Adipose tissue (tissue), 3 donors: Measurements from ENCODE around the gene AADAT. TPM values are rescaled to one million over a fixed set of nuclear protein-coding genes. Genes with fewer than 3 reads are reported as not detected.
"Not testable (repeated sequence)": the region's sequence is repeated elsewhere in the genome, so short reads cannot be mapped to it uniquely, and the experiment has no call there.

Source experiments
- H3K27ac ChIP-seq: one replicate; pipeline ENCODE4 v1.5.1; 2013; ENCODE audit warnings: low read depth, low read length
- WGBS, 3 donors: extraction: QIAGEN DNeasy Blood & Tissue Kit; methylation state at CpG; one replicate each; pipeline ENCODE4 v1.1.7; 2013; 5-methylcytosine and 5-hydroxymethylcytosine counted together
- polyA plus RNA-seq, 3 donors: library from polyadenylated mRNA; stranded (reverse); fragments of 200-250 nt; gene quantifications; one replicate each; pipeline ENCODE4 v1.2.3, GENCODE V29; 2013
- donor health status: healthy with polysubstance abuse.
- donor health status: Bipolar disorder and iron deficiency.
- donor health status: healthy.

The AADAT gene
- polyA plus RNA-seq, 3 donors = 1.7 to 4.3 (median 2.3) TPM

DNA sequence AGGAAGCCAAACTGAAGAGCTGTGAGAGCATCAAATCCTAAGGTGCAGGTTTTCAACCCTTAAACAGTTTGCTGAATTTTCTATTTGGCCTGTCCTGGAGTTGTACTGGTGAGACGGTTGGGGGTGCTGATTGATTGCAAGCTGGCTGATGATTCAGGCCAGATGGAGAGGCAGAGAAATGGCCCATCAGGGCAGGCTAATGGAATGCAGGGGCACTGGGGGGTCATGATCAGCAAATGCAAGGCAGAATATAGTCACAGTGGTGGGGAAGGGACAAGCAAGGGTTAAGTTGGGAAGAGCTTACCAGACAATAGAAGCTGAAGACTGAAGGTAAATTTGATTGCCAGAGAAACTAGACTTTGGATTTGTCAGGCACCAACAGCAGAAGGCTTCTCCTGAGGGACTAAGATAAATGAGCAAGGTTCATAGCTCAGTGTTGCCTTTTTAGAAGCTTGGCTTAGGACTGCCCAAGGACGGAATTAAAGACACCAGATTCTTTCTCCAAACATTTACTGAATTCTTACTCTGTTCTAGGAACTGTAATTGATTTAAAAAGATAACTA is 4.3 kb upstream of the AADAT start:
- no peak overlapping the region for H3K27ac ChIP-seq
- 51 to 73% (median 63%) methylated on average over 2 of the region's 2 CpGs for WGBS, 3 donors

DNA sequence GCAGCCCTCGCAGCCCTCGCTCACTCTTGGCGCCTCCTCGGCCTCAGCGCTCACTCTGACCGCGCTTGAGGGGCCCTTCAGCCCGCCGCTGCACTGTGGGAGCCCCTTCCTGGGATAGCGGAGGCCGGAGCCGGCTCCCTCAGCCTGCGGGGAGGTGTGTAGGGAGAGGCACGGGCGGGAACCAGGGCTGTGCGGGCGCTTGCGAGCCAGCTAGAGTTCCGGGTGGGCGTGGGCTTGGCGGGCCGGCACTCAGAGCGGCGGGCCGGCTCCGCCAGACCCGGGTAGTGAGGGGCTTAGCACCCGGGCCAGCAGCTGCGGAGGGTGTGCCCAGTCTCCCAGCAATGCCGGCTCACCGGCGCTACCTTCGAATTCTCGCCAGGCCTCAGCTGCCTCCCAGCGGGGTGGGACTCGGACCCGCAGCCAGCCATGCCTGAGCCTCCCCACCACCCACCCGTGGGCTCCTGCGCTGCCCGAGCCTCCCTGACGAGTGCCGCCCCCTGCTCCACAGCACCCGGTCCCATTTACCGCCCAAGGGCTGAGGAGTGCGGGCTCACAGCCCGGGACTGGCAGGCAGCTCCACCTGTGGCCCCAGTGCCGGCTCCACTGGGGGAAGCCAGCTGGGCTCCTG is 1.4 kb upstream of the AADAT start:
- no peak overlapping the region for H3K27ac ChIP-seq
- 88 to 96% (median 92%) methylated on average over 38 to 47 of the region's 47 CpGs for WGBS, 3 donors

DNA sequence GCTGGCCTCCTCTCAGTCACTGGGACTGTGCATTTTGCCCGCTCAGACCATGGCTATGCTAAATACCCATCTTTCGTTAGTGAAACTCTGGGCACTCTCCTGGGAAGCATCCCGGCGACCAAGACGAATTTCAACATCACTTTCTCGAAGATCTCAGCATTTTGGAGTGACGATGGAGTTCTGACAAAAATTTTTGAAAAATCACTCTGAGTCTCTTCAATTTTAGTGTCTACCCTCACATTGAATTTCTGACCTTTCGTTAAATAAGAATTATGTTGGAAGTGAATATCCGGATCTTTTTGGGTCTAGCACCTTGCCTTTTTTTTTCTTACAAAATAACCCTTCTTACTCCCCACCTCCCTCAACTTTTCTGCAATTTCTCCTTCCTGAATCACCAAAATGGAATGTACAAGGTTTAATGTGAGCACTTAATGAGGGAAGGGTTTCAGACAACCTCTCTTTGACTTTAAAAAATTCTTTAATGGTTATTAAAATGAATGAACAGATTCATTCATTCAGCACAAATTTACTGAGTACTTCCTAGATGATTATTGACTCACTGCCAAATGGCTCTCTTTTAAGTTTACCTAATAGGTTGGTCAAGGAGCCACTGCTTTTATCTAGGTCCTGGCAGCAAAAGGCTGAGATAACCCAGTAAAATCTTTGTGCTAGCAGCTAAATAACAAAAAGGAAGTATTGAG is 746 bp upstream of the AADAT start:
- H3K27ac ChIP-seq = no peak overlapping the region
- WGBS, 3 donors = 10 to 14% (median 14%) methylated on average over 9 of the region's 9 CpGs

DNA sequence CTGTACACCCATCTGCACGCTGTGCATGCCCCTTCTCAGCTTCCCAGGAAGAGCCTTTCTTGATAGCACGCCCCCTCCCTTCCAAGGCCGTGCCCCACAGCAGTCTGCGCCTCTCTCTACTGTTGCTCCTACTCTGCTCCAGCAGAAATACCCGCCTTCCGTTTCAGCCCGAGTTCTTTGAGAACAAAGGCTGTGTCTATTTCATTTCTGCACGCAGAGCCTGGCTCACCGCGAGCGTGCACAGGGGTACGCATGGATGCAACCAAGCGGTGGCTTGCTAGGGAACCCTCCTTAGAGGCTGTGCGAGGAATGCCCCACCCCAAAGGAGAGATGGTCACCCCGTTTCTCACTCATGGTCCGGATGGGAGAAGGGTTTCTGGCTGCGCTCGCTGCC is 485 bp downstream of the AADAT start:
- 1 to 3% (median 2%) methylated on average over 18 of the region's 18 CpGs for WGBS, 3 donors
- no peak overlapping the region for H3K27ac ChIP-seq

DNA sequence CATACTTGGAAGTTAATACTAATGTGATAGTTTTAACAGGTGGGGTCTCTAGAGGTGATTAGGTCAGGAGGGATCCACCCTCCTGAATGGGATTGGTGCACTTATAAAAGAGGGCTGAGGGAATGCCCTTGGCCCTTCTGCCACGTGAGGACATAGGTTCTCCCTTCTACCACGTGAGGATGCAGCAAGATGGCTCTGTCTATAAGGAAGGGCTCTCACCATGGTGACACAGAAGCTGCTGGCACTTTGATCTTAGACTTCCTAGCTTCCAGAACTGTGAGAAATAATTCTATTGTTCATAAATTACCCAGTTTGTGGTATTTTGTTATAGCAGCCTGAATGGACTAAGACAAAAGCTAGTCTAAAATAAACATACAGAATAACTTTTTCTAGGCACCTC is 1.0 kb downstream of the AADAT start:
- H3K27ac ChIP-seq = no peak overlapping the region
- WGBS, 3 donors = 75 to 92% (median 82%) methylated on average over 2 of the region's 2 CpGs

DNA sequence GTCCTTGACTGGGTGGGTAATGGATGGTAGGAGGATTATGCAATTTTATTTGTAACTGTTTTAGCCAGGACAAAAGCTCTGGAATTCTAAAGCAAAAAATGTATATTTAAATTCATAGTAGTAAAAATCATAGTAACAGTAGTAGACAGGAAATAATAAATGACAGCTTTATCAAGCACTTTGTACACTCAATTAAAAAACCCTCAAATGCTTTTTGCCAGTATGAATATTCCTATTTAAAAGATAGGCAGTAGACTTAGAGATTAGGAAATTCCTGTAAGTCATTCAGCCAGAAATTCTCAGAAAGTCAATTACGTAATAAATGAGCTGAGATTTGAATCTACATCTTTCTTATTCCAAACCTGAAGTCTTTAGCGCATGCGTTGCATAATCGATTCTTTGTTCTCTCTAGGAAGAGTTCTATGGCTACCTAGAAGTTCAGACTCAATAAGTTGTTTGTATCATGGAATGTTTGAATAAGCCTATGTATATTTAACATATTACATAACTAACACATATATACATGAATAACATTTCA is 2.5 kb downstream of the AADAT start:
- WGBS, 3 donors = 52 to 67% (median 54%) methylated on average over 4 of the region's 4 CpGs
- no peak overlapping the region for H3K27ac ChIP-seq

DNA sequence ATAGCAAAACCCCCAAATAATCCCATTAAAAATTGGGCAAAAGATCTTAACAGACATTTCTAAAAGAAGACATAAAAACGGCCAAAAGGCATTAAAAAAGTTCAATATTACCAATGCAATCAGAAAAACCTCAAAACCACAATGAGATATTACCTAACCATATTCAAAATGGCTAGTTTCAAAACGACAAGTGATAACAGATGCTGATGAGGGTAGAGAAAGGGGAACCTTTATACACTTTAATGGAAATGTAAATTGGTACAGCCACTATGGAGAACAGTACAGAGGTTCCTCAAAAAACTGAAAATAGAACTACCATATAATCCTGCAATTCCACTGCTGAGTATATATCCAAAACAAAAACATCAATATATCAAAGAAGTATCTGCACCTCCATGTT is 6.2 kb downstream of the AADAT start:
- no peak overlapping the region for H3K27ac ChIP-seq
- WGBS, 3 donors = 41 to 77% (median 65%) methylated on average over 2 of the region's 2 CpGs

DNA sequence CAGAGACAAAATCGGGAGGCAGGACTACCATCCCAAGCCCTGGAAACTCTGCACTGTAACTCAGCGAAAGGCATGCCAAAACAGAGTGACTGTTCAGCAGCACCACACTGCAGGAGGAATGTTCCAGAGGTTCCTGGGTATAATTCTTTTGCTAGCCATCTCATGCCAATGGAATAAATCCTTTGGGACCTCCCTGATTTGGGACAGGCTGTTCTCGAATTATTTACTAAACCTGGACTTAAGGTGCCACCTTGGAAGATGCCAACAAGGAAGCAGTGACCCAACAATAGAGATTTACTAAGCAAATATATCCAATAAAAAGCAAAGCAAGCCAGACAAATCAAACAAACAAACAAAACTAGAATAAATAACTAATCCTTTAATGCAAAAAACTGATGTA is 9.3 kb downstream of the AADAT start:
- WGBS, 3 donors = 81 to 92% (median 86%) methylated on average over 3 of the region's 3 CpGs
- H3K27ac ChIP-seq = no peak overlapping the region

DNA sequence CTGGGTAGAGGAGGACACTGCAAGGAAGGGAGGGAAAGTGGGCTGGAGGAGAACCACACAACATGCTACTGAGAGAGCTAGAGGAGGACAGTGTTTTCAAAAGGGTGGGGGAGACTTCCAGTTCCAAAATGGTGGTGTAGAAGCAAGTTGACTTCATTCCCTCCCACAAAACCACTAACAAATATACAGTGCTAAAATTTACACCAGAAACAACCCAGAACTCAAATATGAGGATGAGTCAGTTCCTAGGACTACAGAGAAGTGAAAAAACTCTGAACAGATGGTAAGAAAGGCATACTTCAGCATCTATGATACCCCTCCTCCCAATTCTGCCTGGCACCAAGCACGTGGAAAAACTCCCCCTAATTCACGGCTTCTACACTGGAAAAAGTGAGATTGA is 9.8 kb downstream of the AADAT start:
- 80 to 100% (median 96%) methylated on average over 2 of the region's 2 CpGs for WGBS, 3 donors

DNA sequence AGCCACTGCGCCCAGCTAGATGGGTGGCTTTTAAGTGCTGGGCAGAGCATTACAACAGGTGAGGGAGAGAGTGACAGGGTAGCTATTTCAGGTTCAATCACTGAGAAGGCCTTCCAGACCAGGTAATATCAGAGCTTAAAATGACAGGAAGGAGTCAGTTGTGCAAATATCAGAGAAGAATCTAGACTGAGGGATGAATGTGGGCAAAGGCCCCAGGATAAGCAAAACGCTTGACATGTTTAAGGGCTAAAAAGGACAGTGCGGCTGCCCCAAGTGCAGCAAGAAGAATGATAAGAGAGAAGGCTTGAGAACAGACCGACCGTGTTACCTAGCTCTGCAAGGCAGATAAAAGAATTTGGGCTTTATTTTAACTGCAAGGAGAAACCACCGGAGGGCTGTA is 18.6 kb downstream of the AADAT start:
- 90 to 95% (median 91%) methylated on average over 6 of the region's 6 CpGs for WGBS, 3 donors
- H3K27ac ChIP-seq = no peak overlapping the region

More for the DNA sequence above, 9.8 kb downstream of the AADAT start:
- no peak overlapping the region for H3K27ac ChIP-seq

DNA sequence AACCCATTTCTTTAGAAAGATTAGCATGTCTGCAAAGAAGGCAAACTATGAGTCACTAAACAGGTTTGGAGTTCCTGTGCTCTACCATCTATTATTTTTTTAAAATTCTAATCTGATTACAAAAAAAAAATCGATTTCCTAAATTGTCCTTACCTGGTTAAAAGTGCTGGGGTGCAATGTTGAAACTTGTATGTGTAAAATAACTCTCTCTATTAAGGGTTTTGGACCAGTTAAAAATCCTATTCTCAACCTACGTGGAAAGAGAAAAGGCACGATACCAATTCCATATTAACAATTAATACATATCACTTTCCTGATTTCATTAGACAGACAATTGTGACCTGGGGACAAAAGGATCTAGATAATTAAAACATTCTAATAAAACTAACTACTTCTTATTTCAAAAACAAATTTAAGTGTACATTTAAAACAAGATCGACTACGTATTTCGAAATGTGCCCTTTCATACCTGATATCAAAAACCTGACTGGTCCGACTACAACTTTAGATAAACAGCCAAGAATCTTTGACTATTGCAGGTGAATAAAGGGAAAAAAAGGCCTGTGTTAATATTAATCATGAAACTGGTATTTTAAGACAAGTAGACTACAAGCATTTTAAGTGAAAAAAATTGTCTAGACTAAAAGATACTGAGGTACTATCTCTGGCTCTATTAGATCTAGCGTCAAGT is 21.2 kb downstream of the AADAT start:
- no peak overlapping the region for H3K27ac ChIP-seq
- 84 to 94% (median 92%) methylated on average over 8 of the region's 8 CpGs for WGBS, 3 donors

DNA sequence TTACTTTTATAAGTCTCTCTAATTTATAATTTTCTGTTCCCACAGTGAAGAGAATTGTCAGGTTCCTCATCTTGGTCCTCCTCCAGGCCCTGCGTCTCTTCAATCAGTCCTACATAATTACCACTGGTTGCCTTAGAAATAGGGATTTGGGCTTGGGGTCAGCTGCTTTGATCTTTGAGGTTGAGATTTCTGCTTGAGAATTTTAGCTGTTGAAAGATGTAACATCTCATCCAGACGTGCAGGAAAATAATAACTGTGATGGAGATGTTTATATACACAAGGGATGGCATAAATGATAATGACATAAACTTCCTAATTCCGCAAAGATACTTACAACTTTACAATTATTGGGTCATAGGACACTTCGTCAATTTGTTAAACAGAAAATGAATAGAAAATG is 30.3 kb downstream of the AADAT start:
- WGBS, 3 donors = 86 to 90% (median 86%) methylated on average over 4 of the region's 4 CpGs
- H3K27ac ChIP-seq = no peak overlapping the region

DNA sequence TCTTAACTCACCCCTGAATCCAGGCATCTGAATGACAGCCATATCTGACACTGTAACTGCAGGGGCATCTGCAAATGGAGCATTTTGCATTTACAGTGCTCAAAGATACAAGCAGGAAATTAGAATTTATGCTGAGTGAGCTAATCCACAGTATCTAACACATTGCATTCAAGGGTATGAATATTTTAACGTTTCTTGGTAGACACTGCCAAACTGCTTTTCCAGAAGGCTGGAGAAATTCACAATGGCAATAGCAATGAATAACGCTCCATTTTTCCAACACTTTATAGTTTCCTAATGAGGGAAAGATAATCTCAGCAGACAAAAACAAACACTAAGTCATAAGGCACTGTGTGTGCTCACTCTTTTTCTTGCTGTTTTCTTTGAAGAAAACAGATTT is 30.9 kb downstream of the AADAT start:
- H3K27ac ChIP-seq = no peak overlapping the region
- 71 to 78% (median 77%) methylated on average over 2 of the region's 2 CpGs for WGBS, 3 donors

DNA sequence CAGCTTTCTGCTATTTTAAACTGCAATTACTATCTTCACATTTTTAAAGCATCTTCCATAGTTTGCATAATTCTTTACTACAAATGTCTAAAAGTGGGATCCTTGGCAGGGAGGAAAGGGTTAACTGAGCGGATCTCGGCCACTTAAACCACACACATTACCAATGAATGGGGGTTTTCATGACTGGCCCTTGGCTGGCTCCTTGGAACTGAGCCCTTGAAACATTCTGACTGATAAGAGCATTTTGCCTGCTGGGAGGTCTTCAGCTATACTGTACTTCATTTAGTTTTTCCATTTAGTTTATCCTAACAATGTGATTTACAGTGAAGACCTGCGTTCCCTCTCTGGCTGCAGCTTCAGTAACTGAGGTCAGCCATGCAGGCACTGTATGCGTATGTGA is 31.9 kb downstream of the AADAT start:
- H3K27ac ChIP-seq = no peak overlapping the region
- 45 to 73% (median 64%) methylated on average over 4 of the region's 4 CpGs for WGBS, 3 donors

DNA sequence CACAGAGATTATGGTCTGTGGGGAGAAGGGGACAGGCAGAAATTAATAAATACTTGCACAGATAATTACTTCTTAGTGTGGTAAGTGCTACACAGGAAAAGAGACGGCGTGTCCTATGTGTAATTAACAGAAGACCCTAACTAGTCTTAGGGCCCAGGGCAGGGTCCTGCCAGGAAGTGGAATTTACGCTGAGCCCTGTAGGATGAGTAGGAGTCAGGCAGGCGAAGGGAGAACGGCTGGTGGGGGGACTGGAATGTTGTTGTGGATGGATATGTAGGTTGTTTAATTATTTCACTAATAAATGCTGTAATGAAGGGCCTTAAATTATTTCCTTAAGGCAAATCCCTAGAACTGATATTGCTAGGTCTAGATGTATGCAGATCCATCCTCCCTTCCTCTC is 36.8 kb downstream of the AADAT start:
- 72 to 76% (median 75%) methylated on average over 5 of the region's 5 CpGs for WGBS, 3 donors
- no peak overlapping the region for H3K27ac ChIP-seq

DNA sequence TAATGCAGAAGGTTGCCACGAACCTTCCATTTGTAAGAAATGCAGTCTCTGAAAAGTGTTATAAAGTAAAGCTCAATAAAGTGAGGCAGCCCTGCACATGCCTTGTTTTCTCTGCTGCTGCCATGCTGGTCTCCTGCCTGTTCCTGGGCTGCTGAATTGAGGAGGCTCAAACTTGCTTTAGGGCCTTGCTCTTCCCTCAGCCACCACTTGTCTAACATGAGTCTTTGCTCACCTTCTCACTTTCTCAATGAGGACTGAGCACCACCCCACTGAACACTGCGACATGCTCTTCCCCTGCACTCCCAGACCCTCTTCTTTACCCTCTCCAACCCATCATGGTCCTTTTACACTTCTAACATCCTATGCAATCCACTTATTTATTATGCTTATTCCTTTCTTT is 38.4 kb downstream of the AADAT start:
- 80 to 86% (median 86%) methylated on average over 2 of the region's 2 CpGs for WGBS, 3 donors
- H3K27ac ChIP-seq = no peak overlapping the region

DNA sequence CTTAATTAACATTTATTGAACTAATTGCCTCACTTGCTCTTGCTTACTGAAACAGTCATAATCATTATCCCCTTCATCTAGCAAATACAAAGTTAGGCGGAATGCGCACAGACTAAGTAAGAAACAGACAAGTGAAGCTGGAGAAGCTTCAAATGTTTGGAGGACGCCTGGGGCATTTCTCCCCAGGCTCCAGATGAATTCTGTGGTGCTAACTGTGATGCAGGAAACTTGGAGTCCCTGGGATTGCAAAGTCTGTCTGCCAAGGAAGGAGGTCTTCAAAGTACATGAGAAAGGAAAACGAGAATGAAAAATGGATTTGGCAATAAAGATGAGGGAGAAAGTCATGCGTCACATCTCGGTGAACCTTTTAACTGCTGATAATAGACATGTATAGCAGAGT is 40.0 kb downstream of the AADAT start:
- H3K27ac ChIP-seq = no peak overlapping the region
- WGBS, 3 donors = 74 to 78% (median 75%) methylated on average over 6 of the region's 6 CpGs

DNA sequence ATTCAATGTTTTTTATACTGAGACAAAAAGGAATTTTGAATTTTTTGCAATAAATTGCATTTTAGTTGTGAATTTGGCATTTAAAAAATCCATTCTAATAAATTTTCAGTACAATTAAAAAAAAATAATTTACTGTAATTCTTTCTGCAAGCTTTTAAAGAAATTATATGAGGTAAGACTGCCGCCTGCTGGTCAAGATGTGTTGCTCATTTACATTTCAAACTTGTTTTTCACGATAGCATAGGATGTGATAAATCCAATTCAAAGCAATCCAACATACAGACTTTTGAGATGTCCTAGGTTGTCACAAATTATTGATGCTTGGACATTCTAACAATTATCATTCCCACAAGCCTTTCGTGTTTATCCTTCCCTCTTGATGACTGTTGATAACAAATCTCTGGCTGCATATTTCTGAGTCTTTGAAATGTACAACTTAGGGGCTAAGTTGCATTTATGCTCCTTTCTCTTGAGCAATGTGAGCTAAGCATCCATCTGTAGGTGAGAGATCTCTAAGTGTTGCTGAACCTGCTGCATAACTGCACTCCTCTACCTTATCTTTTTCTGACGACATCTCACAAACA is 41.9 kb downstream of the AADAT start:
- no peak overlapping the region for H3K27ac ChIP-seq
- WGBS, 3 donors = 10 to 21% (median 19%) methylated on average over 4 of the region's 4 CpGs

DNA sequence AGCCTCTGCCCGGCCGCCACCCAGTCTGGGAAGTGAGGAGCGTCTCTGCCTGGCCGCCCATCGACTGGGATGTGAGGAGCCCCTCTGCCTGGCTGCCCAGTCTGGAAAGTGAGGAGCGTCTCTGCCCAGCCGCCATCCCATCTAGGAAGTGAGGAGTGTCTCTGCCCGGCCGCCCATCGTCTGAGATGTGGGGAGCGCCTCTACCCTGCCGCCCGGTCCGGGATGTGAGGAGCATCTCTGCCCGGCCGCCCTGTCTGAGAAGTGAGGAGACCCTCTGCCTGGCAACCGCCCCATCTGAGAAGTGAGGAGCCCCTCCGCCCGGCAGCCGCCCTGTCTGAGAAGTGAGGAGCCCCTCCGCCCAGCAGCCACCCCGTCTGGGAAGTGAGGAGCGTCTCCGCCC is 43.6 kb downstream of the AADAT start:
- WGBS, 3 donors = 94 to 96% (median 95%) methylated on average over 14 to 20 of the region's 24 CpGs
- not testable (repeated sequence) for H3K27ac ChIP-seq
